ENCODE data around the gene CCDC60.

DNA sequence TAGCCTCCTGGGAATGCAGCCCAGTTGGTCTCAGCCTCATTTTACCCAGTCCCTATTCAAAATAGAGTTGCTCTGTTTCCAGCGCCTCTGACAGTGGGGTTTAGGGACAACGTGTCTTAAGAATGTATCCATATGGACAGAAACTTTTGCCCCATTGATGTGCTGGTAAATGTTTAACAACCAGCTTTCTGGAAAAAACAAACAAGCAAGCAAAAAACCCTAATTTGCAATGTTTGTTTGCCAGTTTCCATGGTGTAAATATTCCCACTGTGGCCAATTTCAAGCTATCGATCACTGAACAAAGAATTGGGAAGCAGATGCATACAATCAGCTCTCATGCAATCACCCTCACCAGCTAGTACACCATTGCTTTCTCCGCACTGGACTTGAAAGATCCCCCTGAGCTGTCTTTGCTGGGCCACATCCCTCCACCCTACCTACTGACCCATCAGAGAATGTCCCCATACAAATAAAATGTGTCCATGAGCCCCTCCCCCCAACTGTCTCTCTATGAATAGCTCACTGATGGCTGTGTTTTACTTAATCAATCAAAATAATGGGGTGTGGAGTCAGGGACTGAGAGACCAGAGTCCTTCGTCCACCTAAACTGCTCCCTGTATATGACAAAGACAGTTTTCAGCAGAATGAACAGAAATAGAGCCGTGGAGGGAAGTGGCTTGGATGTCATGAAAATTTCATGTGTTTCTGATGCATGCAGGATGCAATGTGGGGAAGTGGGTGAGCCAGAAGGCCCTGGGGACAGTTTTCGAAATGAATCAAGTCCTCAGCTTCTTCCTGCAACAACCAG lies 40.8 kb downstream of the CCDC60 start:
- no peak for TF ChIP-seq CTCF (IDR thresholded peaks at IDR 0.05)
- TF ChIP-seq POLR2A (IDR thresholded peaks at IDR 0.05), result no peak
